ENCODE data around the gene C16orf95. TPM values are rescaled to one million over a fixed set of nuclear protein-coding genes. Genes with fewer than 3 reads are reported as not detected.

The C16orf95 gene
- total and polyA plus RNA-seq, 2 of the 4 experiments (the other 2 are of a cell fraction): 2.0 to 4.7 TPM

DNA sequence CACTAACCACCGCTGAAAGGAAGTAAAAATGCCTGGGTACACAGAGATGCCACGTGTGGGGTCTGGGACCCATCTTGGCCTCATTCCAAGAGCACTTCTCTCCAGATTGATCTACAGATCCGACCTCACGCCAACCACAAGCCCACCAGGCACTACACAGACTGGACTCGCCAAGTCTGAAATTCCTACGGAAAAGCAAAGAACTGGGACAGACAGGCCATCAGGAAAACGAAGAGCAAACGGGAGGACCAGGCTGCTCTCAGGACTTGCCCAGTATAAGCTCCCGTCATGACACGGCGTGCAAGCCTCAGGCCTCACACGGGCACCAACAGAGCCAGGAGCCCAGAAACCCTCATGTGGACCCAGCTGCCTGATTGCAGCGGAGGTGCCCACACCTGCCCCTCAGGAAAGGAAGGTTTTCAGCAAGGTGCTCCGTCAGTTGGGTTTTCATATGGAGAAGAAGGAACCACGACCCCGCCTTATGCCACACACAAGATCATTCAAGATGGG is 20.1 kb upstream of the C16orf95 start:
- Histone ChIP-seq H3K4me1 (ENCODE audit: control insufficient read depth, insufficient read depth, low read length) (peaks cover 3% of the 10 kb centered on the region; the same call in 1 of the 2 replicates), H3K4me2 (ENCODE audit: low read depth, low read length) (no peak overlapping the region), H3K9me3 (ENCODE audit: control insufficient read depth, insufficient read depth, low read length) (no peaks in the 10 kb centered on the region), H3K79me1 (ENCODE audit: low read depth in 1 of 2, low read length in 2 of 2) (peaks cover 3 to 31% of the 10 kb centered on the region in 2 experiments), H3K9me1 (ENCODE audit: insufficient read depth, low read length) (no peaks in the 10 kb centered on the region; the same call in 1 of the 2 replicates), H3K23ac (ENCODE audit: low read depth, low read length) (no peak overlapping the region), H2BK5ac (ENCODE audit: low read depth, low read length, poor library complexity, severe bottlenecking) (no peak overlapping the region), H3K18ac (ENCODE audit: low read depth, low read length) (no peak overlapping the region), H3K4me3 (ENCODE audit: insufficient read depth, low read depth, low read length) (no peak overlapping the region), H2AK5ac (ENCODE audit: low read depth, low read length) (no peak overlapping the region), H3K56ac (ENCODE audit: extremely low read depth, insufficient read depth, low read length) (no peak overlapping the region), H4K20me1 (ENCODE audit: insufficient read depth, low read length) (peaks cover 3% of the 10 kb centered on the region; the same call in 1 of the 2 replicates), H3K14ac (replicated peaks; ENCODE audit: low read depth, low read length) (no peak overlapping the region), H4K5ac (ENCODE audit: low read depth, low read length) (no peak overlapping the region), H4K91ac (ENCODE audit: insufficient read depth, low read depth, low read length) (no peak overlapping the region), H2BK15ac (ENCODE audit: low read depth, low read length) (no peak overlapping the region), H2AK9ac (replicated peaks; ENCODE audit: low read depth, low read length, poor library complexity) (no peak overlapping the region), H3K27ac (ENCODE audit: insufficient read depth, low read length) (no peak overlapping the region), H2BK20ac (ENCODE audit: low read depth, low read length) (no peak overlapping the region), H2BK120ac (ENCODE audit: low read depth, low read length) (no peak overlapping the region), H4K8ac (ENCODE audit: low read depth in 2 of 2, low read length in 2 of 2) (no peak overlapping the region), H3K36me3 (ENCODE audit: control insufficient read depth, insufficient read depth, low read length) (peaks cover 40% of the 10 kb centered on the region), H3K4ac (ENCODE audit: low read depth, low read length) (no peak overlapping the region), H3K9ac (ENCODE audit: low read depth, low read length) (no peak overlapping the region), H3K27me3 (ENCODE audit: control insufficient read depth, insufficient read depth, low read length) (no peaks in the 10 kb centered on the region), H2AFZ (replicated peaks; ENCODE audit: low read length, poor library complexity) (no peak overlapping the region)
- POLR2A ChIA-PET (ENCODE audit: unreplicated experiment): no interaction called here
- ATAC-seq (ENCODE audit: low read depth) (no peak), DNase-seq (no peak)
- dilution Hi-C loops (cut with HindIII; ENCODE audit: low sequenced_read_pairs, unreplicated experiment): no loop called here
- in situ Hi-C loops (cut with MboI; ENCODE audit: low sequenced_read_pairs): no loop called here
- 80% methylated on average over 4 of the region's 16 CpGs; no CpG with 5 or more reads in 1 of the 2 experiments for WGBS, 2 experiments (ENCODE audit: extremely low coverage in 2 of 2, insufficient read length in 1 of 2)
- intact Hi-C loops (cut with micrococcal nuclease): no loop called here
- BruUV-seq (replicated peaks): no TSS peak
- CTCF ChIA-PET: no interaction called here
- TF ChIP-seq MAZ (IDR thresholded peaks at IDR 0.05; ENCODE audit: borderline replicate concordance, low read depth, low read length): no peak
- TF ChIP-seq ELK1 (IDR thresholded peaks at IDR 0.05; ENCODE audit: borderline replicate concordance, low read depth, low read length): no peak
- TF ChIP-seq RCOR1 (IDR thresholded peaks at IDR 0.05; ENCODE audit: insufficient replicate concordance, low read length): no peak
- no peak for TF ChIP-seq POLR2A (IDR thresholded peaks at IDR 0.05; ENCODE audit: low read depth, low read length)
- TF ChIP-seq CHD1 (IDR thresholded peaks at IDR 0.05; ENCODE audit: low read depth, low read length): no peak
- TF ChIP-seq CEBPB (IDR thresholded peaks at IDR 0.05; ENCODE audit: low read depth, low read length): no peak
- no peak for TF ChIP-seq SMC3 (IDR thresholded peaks at IDR 0.05; ENCODE audit: low read depth, low read length)
- no peak for TF ChIP-seq BHLHE40 (IDR thresholded peaks at IDR 0.05; ENCODE audit: low read depth, low read length)
- TF ChIP-seq RFX5 (IDR thresholded peaks at IDR 0.05; ENCODE audit: low read depth, low read length): no peak
- TF ChIP-seq, protein P1, sequence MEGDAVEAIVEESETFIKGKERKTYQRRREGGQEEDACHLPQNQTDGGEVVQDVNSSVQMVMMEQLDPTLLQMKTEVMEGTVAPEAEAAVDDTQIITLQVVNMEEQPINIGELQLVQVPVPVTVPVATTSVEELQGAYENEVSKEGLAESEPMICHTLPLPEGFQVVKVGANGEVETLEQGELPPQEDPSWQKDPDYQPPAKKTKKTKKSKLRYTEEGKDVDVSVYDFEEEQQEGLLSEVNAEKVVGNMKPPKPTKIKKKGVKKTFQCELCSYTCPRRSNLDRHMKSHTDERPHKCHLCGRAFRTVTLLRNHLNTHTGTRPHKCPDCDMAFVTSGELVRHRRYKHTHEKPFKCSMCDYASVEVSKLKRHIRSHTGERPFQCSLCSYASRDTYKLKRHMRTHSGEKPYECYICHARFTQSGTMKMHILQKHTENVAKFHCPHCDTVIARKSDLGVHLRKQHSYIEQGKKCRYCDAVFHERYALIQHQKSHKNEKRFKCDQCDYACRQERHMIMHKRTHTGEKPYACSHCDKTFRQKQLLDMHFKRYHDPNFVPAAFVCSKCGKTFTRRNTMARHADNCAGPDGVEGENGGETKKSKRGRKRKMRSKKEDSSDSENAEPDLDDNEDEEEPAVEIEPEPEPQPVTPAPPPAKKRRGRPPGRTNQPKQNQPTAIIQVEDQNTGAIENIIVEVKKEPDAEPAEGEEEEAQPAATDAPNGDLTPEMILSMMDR (conservative IDR thresholded peaks at IDR 0.05; ENCODE audit: low read depth, low read length): no peak
- no peak for TF ChIP-seq FOS (IDR thresholded peaks at IDR 0.05; ENCODE audit: low read depth, low read length)
- no peak for TF ChIP-seq NFE2L2 (IDR thresholded peaks at IDR 0.05; ENCODE audit: low read depth, low read length)
- no peak for TF ChIP-seq MXI1 (IDR thresholded peaks at IDR 0.05; ENCODE audit: borderline replicate concordance, low read depth, low read length)
- TF ChIP-seq, protein P2, sequence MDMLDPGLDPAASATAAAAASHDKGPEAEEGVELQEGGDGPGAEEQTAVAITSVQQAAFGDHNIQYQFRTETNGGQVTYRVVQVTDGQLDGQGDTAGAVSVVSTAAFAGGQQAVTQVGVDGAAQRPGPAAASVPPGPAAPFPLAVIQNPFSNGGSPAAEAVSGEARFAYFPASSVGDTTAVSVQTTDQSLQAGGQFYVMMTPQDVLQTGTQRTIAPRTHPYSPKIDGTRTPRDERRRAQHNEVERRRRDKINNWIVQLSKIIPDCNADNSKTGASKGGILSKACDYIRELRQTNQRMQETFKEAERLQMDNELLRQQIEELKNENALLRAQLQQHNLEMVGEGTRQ (IDR thresholded peaks at IDR 0.05; ENCODE audit: low read depth, low read length): no peak
- no peak for TF ChIP-seq RAD21 (IDR thresholded peaks at IDR 0.05; ENCODE audit: low read length)
- TF ChIP-seq MAFK (IDR thresholded peaks at IDR 0.05; ENCODE audit: low read depth, low read length): no peak

Measured in IMR-90 (cell line).